HepG2 (cell line): Measurements from ENCODE around the gene ARID3C. TPM values are rescaled to one million over a fixed set of nuclear protein-coding genes. Genes with fewer than 3 reads are reported as not detected.

ENCODE experiments used
- ATF3 ChIP-seq: sonication (generic); formaldehyde crosslinking; IDR thresholded peaks from 2 replicates; pipeline ENCODE4 v1.4.0; 2020; ENCODE audit warnings: missing genetic modification reagents
- ATF5 ChIP-seq: sonication (generic); formaldehyde crosslinking; IDR thresholded peaks from 2 replicates; pipeline ENCODE4 v1.4.0; 2020; ENCODE audit warnings: mild to moderate bottlenecking, low read depth, missing genetic modification reagents
- CBX2 ChIP-seq, 2 experiments: fragments of 200-600 bp in 1 of 2; sonication (generic); formaldehyde crosslinking in 1 of 2; IDR thresholded peaks; 2 replicates each; pipeline versions ENCODE4 v1.7.0 to v1.8.1; 2018 to 2022; ENCODE audit warnings: low read depth in 2 of 2, low read length in 1 of 2, mild to moderate bottlenecking in 1 of 2, missing genetic modification reagents in 1 of 2
- CBX5 ChIP-seq: sonication (generic); formaldehyde crosslinking; IDR thresholded peaks from 2 replicates; pipeline ENCODE4 v1.4.0; 2020; ENCODE audit warnings: missing genetic modification reagents, borderline replicate concordance
- GLI4 ChIP-seq: sonication (generic); formaldehyde crosslinking; IDR thresholded peaks from 2 replicates; pipeline ENCODE4 v1.5.1; 2020; ENCODE audit warnings: missing genetic modification reagents, mild to moderate bottlenecking, moderate library complexity, borderline replicate concordance
- HNF1A ChIP-seq, 2 experiments: sonication (generic) in 1 of 2; formaldehyde crosslinking in 1 of 2; IDR thresholded peaks; 2 replicates each; pipeline versions ENCODE4 v1.4.0 to v1.6.1; 2016 to 2020; ENCODE audit warnings: borderline replicate concordance in 1 of 2, low read depth in 1 of 2, mild to moderate bottlenecking in 1 of 2, missing genetic modification reagents in 1 of 2
- HNRNPL ChIP-seq: fragments of 200-400 bp; formaldehyde crosslinking; IDR thresholded peaks from 2 replicates; pipeline ENCODE4 v1.6.1; 2017; ENCODE audit warnings: mild to moderate bottlenecking, low read depth, low read length
- MIER3 ChIP-seq: IDR thresholded peaks from 2 replicates; pipeline ENCODE4 v1.6.1; 2016; ENCODE audit warnings: missing compliant biosample characterization, borderline replicate concordance
- MLX ChIP-seq: IDR thresholded peaks from 2 replicates; pipeline ENCODE4 v1.6.1; 2016
- PPARG ChIP-seq: conservative IDR thresholded peaks from 2 replicates; pipeline ENCODE4 v1.6.1; 2016; ENCODE audit warnings: missing biosample characterization, missing genetic modification reagents
- RAD21 ChIP-seq: fragments of 450-650 bp; formaldehyde crosslinking; IDR thresholded peaks from 2 replicates; pipeline ENCODE4 v1.5.0; 2020; ENCODE audit warnings: mild to moderate bottlenecking
- ZBTB34 ChIP-seq: sonication (generic); formaldehyde crosslinking; IDR thresholded peaks from 2 replicates; pipeline ENCODE4 v1.8.0; 2022; ENCODE audit warnings: mild to moderate bottlenecking, missing genetic modification reagents
- ZIK1 ChIP-seq: sonication (generic); formaldehyde crosslinking; IDR thresholded peaks from 2 replicates; pipeline ENCODE4 v1.5.0; 2020; ENCODE audit warnings: mild to moderate bottlenecking, low read depth, missing genetic modification reagents, borderline replicate concordance
- ZMYM3 ChIP-seq: sonication (generic); formaldehyde crosslinking; IDR thresholded peaks from 2 replicates; pipeline ENCODE4 v1.5.1; 2020; ENCODE audit warnings: mild to moderate bottlenecking, missing genetic modification reagents
- ZNF589 ChIP-seq: sonication (generic); formaldehyde crosslinking; conservative IDR thresholded peaks from 2 replicates; pipeline ENCODE4 v1.8.0; 2022; ENCODE audit warnings: mild to moderate bottlenecking, moderate library complexity, missing genetic modification reagents
- ZNF607 ChIP-seq: sonication (generic); formaldehyde crosslinking; IDR thresholded peaks from 2 replicates; pipeline ENCODE4 v1.5.1; 2020; ENCODE audit warnings: missing genetic modification reagents, mild to moderate bottlenecking, borderline replicate concordance
- ZNF691 ChIP-seq: sonication (generic); formaldehyde crosslinking; IDR thresholded peaks from 2 replicates; pipeline ENCODE4 v1.4.0; 2020; ENCODE audit warnings: missing genetic modification reagents, low read depth, mild to moderate bottlenecking, borderline replicate concordance
- ZNF713 ChIP-seq: sonication (generic); formaldehyde crosslinking; IDR thresholded peaks from 2 replicates; pipeline ENCODE4 v1.4.0; 2020; ENCODE audit warnings: mild to moderate bottlenecking, missing genetic modification reagents
- polyA plus RNA-seq, 8 experiments: library from polyadenylated mRNA; depleted of rRNA in 3 of 8; stranded (reverse) in 7 of 8; unstranded in 1 of 8; fragments of >200 nt; fragmentation: Illumina TruSeq in 4 of 8; extraction: Trizol in 4 of 8; gene quantifications; 2 replicates each; pipeline versions ENCODE4 v1.2.1 to v1.2.3, GENCODE V29; 2011 to 2016; ENCODE audit warnings: low read depth in 4 of 8, missing spikeins in 1 of 8, mixed read lengths in 1 of 8; ENCODE audit not compliant: insufficient read depth in 1 of 8
- total RNA-seq, 5 experiments: library from RNA; depleted of rRNA; stranded (reverse); fragments of >200 nt; fragmentation: Illumina TruSeq; extraction: Trizol; gene quantifications; 2 replicates each; pipeline ENCODE4 v1.2.3, GENCODE V29; 2016; ENCODE audit warnings: low read depth in 1 of 5

Gene ARID3C
- total and polyA plus RNA-seq, 2 of the 13 experiments (the other 11 are each of a cell fraction or from before 2014, with no cell fraction given) = not detected

GRCh38 chr9:34646211-34647083 is 17.6 kb upstream of the ARID3C start, which contains the start of gene GALT (continued):
- TF ChIP-seq CBX5 (CRISPR knock-in tag) (peak; percentile 35; the same call in 1 of the 2 replicates), ZMYM3 (CRISPR knock-in tag) (peak; percentile 40; the same call in 1 of the 2 replicates), HNF1A (IDR thresholded peaks at IDR 0.05; ENCODE audit: low read depth) (no peak), HNF1A (CRISPR knock-in tag; IDR thresholded peaks at IDR 0.05; ENCODE audit: borderline replicate concordance) (peak; percentile 1; the same call in 1 of the 2 replicates), MIER3 (no peak), ZNF691 (CRISPR knock-in tag) (peak; percentile 55; the same call in 1 of the 2 replicates), MLX (0 out of 2 replicates have a peak, but pooled peaks have one; percentile 66), CBX2 (IDR thresholded peaks at IDR 0.05; ENCODE audit: low read depth, low read length) (no peak), CBX2 (CRISPR knock-in tag; IDR thresholded peaks at IDR 0.05; ENCODE audit: low read depth) (no peak), ZNF713 (CRISPR knock-in tag) (no peak), ZIK1 (CRISPR knock-in tag) (peak; percentile 81; the same call in 1 of the 2 replicates), ZBTB34 (CRISPR knock-in tag) (peak; percentile 34; the same call in 1 of the 2 replicates), ATF5 (CRISPR knock-in tag) (no peak), RAD21 (peak; percentile 60), PPARG (peak; percentile 70), ATF3 (CRISPR knock-in tag) (no peak; the same call in 1 of the 2 replicates), GLI4 (CRISPR knock-in tag) (0 out of 2 replicates have a peak, but pooled peaks have one; percentile 25), ZNF589 (CRISPR knock-in tag) (peak; percentile 78), HNRNPL (peak; percentile 56; the same call in 1 of the 2 replicates), ZNF607 (CRISPR knock-in tag) (no peak)
